GM23338 (cell line): ENCODE data around the gene DLG2. TPM values are rescaled to one million over a fixed set of nuclear protein-coding genes. Genes with fewer than 3 reads are reported as not detected.

Experiments used
- ATAC-seq: fragments of 200-7000 bp; cut with Tn5 transposase; 3 replicates; pipeline ENCODE4 v1.9.1; 2020
- DNase-seq: peaks from one replicate; pipeline ENCODE4 v3.0.0-alpha.2; 2015; ENCODE audit warnings: low spot score
- H2AFZ ChIP-seq: fragments of 200-600 bp; sonication (generic); 2 replicates; pipeline ENCODE4 v1.8.0; 2016; ENCODE audit warnings: antibody characterized with exemption, mild to moderate bottlenecking, moderate library complexity
- H3F3A ChIP-seq: fragments of 200-600 bp; sonication (generic); replicated peaks from 2 replicates; pipeline ENCODE4 v1.8.0; 2017; ENCODE audit warnings: antibody characterized with exemption, mixed run types, low read depth
- H3K27ac ChIP-seq: fragments of 200-600 bp; sonication (generic); 2 replicates; pipeline ENCODE4 v1.6.1; 2016; ENCODE audit warnings: low read depth
- H3K27me3 ChIP-seq: fragments of 200-600 bp; sonication (generic); 2 replicates; pipeline ENCODE4 v1.8.0; 2016; ENCODE audit warnings: mild to moderate bottlenecking, mixed run types, moderate library complexity; ENCODE audit not compliant: insufficient read depth
- H3K36me3 ChIP-seq: fragments of 200-600 bp; sonication (generic); 2 replicates; pipeline ENCODE4 v1.8.0; 2016; ENCODE audit warnings: mild to moderate bottlenecking; ENCODE audit not compliant: insufficient read depth
- H3K4me1 ChIP-seq: fragments of 200-600 bp; sonication (generic); 2 replicates; pipeline ENCODE4 v1.8.0; 2016; ENCODE audit warnings: mild to moderate bottlenecking, moderate library complexity; ENCODE audit not compliant: insufficient read depth
- H3K4me2 ChIP-seq: fragments of 200-600 bp; sonication (generic); 2 replicates; pipeline ENCODE4 v1.7.1; 2017; ENCODE audit warnings: mixed run types
- H3K4me3 ChIP-seq: fragments of 200-600 bp; sonication (generic); 2 replicates; pipeline ENCODE4 v1.6.1; 2016; ENCODE audit warnings: mixed run types
- H3K79me2 ChIP-seq: fragments of 200-600 bp; sonication (generic); replicated peaks from 2 replicates; pipeline ENCODE4 v1.8.0; 2017; ENCODE audit warnings: mild to moderate bottlenecking; ENCODE audit not compliant: insufficient read depth
- H3K9me2 ChIP-seq: fragments of 200-600 bp; sonication (generic); 2 replicates; pipeline ENCODE4 v1.8.0; 2017; ENCODE audit not compliant: insufficient read depth
- H4K20me1 ChIP-seq: fragments of 200-600 bp; sonication (generic); replicated peaks from 2 replicates; pipeline ENCODE4 v1.8.0; 2017; ENCODE audit warnings: mild to moderate bottlenecking; ENCODE audit not compliant: insufficient read depth
- H3K27ac Mint-ChIP-seq: 2 replicates; pipeline ENCODE4 v1.8.0; 2020; ENCODE audit warnings: inconsistent platforms, mild to moderate bottlenecking, moderate library complexity, mixed read lengths
- H3K27me3 Mint-ChIP-seq: 3 replicates; pipeline ENCODE4 v1.8.0; 2022; ENCODE audit warnings: low read depth, mild to moderate bottlenecking, moderate library complexity, mixed read lengths, inconsistent platforms; ENCODE audit not compliant: insufficient read depth, poor library complexity
- H3K36me3 Mint-ChIP-seq: 3 replicates; pipeline ENCODE4 v1.8.0; 2021; ENCODE audit warnings: low read depth, mild to moderate bottlenecking, inconsistent platforms, moderate library complexity, mixed read lengths
- H3K4me1 Mint-ChIP-seq: 3 replicates; pipeline ENCODE4 v1.8.0; 2020; ENCODE audit warnings: mild to moderate bottlenecking, inconsistent platforms, mixed read lengths
- H3K4me3 Mint-ChIP-seq: 3 replicates; pipeline ENCODE4 v1.8.0; 2021; ENCODE audit warnings: moderate library complexity, mild to moderate bottlenecking, inconsistent platforms, mixed read lengths
- H3K9me3 Mint-ChIP-seq: 3 replicates; pipeline ENCODE4 v1.8.0; 2020; ENCODE audit warnings: moderate library complexity, mild to moderate bottlenecking, inconsistent platforms, mixed read lengths
- CREB1 ChIP-seq: fragments of 250-450 bp; sonication (Bioruptor Pico); IDR thresholded peaks from 2 replicates; pipeline ENCODE4 v1.5.0; 2020; ENCODE audit warnings: low read depth, mild to moderate bottlenecking, moderate library complexity
- EZH2 ChIP-seq: fragments of 200-600 bp; sonication (generic); IDR thresholded peaks from one replicate; pipeline ENCODE4 v1.8.0; 2017; ENCODE audit warnings: antibody characterized with exemption, mild to moderate bottlenecking, low read depth; ENCODE audit not compliant: unreplicated experiment
- JUNB ChIP-seq: IDR thresholded peaks from one replicate; pipeline ENCODE4 v1.6.1; 2016; ENCODE audit warnings: antibody characterized with exemption; ENCODE audit not compliant: unreplicated experiment
- NANOG ChIP-seq: IDR thresholded peaks from 2 replicates; pipeline ENCODE4 v1.6.1; 2016; ENCODE audit warnings: antibody characterized with exemption, borderline replicate concordance
- POLR2AphosphoS5 ChIP-seq: IDR thresholded peaks from 2 replicates; pipeline ENCODE4 v1.6.1; 2016; ENCODE audit warnings: antibody characterized with exemption, low read depth
- STAT1 ChIP-seq: IDR thresholded peaks from one replicate; pipeline ENCODE4 v1.6.1; 2016; ENCODE audit warnings: antibody characterized with exemption; ENCODE audit not compliant: unreplicated experiment
- ZNF114 ChIP-seq: fragments of 250-450 bp; sonication (Bioruptor Pico); IDR thresholded peaks from 2 replicates; pipeline ENCODE4 v1.5.0; 2020; ENCODE audit warnings: mild to moderate bottlenecking, moderate library complexity
- ZNF331 ChIP-seq: fragments of 250-450 bp; sonication (Bioruptor Pico); IDR thresholded peaks from 2 replicates; pipeline ENCODE4 v1.5.0; 2020; ENCODE audit warnings: low read depth, mild to moderate bottlenecking, moderate library complexity
- polyA plus RNA-seq: library from polyadenylated mRNA; unstranded; fragments of >200 nt; fragmentation: Nextera tagmentation; extraction: Ambion mirVana; gene quantifications from 2 replicates; pipeline ENCODE4 v1.2.1, GENCODE V29; 2016
- total RNA-seq: library from RNA; depleted of rRNA; stranded (reverse); fragments of >200 nt; shearing (Covaris generic); gene quantifications from 2 replicates; pipeline ENCODE4 v1.2.3, GENCODE V29; 2014
- TF ChIP-seq, protein P1 (sequence below): IDR thresholded peaks from one replicate; pipeline ENCODE4 v1.6.1; 2018; ENCODE audit warnings: antibody characterized with exemption; ENCODE audit not compliant: unreplicated experiment
- TF ChIP-seq, protein P2 (sequence below): fragments of 250-450 bp; sonication (Bioruptor Pico); IDR thresholded peaks from 2 replicates; pipeline ENCODE4 v1.5.0; 2020; ENCODE audit warnings: mild to moderate bottlenecking, moderate library complexity
- TF ChIP-seq, protein P3 (sequence below), 2 experiments: fragments of 200-600 bp in 1 of 2; sonication (generic) in 1 of 2; conservative IDR thresholded peaks; 2 replicates each; pipeline versions ENCODE4 v1.5.1 to v1.6.1; 2016 to 2017; ENCODE audit warnings: antibody characterized with exemption in 2 of 2, low read depth in 2 of 2, mild to moderate bottlenecking in 2 of 2, moderate library complexity in 1 of 2
- TF ChIP-seq, protein P4 (sequence below): IDR thresholded peaks from 2 replicates; pipeline ENCODE4 v1.6.1; 2016; ENCODE audit warnings: antibody characterized with exemption

Gene DLG2
- total and polyA plus RNA-seq, 2 experiments from 2014 or later = 19.8 to 21.5 TPM

DNA sequence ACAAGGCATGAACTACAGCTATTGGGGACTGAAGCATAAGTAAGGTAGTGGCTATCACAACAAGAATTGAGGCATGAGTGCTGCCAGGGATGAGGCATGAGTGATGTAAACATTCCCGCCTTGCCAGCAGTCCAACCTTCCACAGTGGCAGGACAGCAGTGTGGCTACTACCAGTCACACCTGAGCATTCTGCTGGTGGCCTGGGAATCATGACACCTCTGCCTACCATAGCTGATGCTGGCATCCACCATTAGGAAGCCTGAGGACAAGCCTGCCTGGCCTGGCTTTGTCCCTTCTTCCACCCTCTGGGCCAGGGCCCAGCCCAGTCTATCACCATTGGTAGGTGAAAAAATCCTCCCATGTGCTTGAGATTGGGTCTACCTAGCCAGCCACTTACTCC, 1628.2 kb downstream of the DLG2 start:
- Mint-ChIP-seq H3K27me3 (no peaks in the 10 kb centered on the region), H3K27ac (no peak overlapping the region), H3K4me1 (no peaks in the 10 kb centered on the region), H3K36me3 (peaks cover 34% of the 10 kb centered on the region), H3K9me3 (peaks cover 45% of the 10 kb centered on the region), H3K4me3 (no peak overlapping the region)
- ATAC-seq (no peak), DNase-seq (no peak)
- TF ChIP-seq, protein P1, sequence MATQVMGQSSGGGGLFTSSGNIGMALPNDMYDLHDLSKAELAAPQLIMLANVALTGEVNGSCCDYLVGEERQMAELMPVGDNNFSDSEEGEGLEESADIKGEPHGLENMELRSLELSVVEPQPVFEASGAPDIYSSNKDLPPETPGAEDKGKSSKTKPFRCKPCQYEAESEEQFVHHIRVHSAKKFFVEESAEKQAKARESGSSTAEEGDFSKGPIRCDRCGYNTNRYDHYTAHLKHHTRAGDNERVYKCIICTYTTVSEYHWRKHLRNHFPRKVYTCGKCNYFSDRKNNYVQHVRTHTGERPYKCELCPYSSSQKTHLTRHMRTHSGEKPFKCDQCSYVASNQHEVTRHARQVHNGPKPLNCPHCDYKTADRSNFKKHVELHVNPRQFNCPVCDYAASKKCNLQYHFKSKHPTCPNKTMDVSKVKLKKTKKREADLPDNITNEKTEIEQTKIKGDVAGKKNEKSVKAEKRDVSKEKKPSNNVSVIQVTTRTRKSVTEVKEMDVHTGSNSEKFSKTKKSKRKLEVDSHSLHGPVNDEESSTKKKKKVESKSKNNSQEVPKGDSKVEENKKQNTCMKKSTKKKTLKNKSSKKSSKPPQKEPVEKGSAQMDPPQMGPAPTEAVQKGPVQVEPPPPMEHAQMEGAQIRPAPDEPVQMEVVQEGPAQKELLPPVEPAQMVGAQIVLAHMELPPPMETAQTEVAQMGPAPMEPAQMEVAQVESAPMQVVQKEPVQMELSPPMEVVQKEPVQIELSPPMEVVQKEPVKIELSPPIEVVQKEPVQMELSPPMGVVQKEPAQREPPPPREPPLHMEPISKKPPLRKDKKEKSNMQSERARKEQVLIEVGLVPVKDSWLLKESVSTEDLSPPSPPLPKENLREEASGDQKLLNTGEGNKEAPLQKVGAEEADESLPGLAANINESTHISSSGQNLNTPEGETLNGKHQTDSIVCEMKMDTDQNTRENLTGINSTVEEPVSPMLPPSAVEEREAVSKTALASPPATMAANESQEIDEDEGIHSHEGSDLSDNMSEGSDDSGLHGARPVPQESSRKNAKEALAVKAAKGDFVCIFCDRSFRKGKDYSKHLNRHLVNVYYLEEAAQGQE = no peak
- TF ChIP-seq EZH2 (no peak), JUNB (no peak), CREB1 (CRISPR knock-in tag) (no peak), ZNF114 (CRISPR knock-in tag) (no peak), NANOG (no peak), ZNF331 (CRISPR knock-in tag) (no peak), STAT1 (no peak), POLR2AphosphoS5 (no peak)
- TF ChIP-seq, protein P2, sequence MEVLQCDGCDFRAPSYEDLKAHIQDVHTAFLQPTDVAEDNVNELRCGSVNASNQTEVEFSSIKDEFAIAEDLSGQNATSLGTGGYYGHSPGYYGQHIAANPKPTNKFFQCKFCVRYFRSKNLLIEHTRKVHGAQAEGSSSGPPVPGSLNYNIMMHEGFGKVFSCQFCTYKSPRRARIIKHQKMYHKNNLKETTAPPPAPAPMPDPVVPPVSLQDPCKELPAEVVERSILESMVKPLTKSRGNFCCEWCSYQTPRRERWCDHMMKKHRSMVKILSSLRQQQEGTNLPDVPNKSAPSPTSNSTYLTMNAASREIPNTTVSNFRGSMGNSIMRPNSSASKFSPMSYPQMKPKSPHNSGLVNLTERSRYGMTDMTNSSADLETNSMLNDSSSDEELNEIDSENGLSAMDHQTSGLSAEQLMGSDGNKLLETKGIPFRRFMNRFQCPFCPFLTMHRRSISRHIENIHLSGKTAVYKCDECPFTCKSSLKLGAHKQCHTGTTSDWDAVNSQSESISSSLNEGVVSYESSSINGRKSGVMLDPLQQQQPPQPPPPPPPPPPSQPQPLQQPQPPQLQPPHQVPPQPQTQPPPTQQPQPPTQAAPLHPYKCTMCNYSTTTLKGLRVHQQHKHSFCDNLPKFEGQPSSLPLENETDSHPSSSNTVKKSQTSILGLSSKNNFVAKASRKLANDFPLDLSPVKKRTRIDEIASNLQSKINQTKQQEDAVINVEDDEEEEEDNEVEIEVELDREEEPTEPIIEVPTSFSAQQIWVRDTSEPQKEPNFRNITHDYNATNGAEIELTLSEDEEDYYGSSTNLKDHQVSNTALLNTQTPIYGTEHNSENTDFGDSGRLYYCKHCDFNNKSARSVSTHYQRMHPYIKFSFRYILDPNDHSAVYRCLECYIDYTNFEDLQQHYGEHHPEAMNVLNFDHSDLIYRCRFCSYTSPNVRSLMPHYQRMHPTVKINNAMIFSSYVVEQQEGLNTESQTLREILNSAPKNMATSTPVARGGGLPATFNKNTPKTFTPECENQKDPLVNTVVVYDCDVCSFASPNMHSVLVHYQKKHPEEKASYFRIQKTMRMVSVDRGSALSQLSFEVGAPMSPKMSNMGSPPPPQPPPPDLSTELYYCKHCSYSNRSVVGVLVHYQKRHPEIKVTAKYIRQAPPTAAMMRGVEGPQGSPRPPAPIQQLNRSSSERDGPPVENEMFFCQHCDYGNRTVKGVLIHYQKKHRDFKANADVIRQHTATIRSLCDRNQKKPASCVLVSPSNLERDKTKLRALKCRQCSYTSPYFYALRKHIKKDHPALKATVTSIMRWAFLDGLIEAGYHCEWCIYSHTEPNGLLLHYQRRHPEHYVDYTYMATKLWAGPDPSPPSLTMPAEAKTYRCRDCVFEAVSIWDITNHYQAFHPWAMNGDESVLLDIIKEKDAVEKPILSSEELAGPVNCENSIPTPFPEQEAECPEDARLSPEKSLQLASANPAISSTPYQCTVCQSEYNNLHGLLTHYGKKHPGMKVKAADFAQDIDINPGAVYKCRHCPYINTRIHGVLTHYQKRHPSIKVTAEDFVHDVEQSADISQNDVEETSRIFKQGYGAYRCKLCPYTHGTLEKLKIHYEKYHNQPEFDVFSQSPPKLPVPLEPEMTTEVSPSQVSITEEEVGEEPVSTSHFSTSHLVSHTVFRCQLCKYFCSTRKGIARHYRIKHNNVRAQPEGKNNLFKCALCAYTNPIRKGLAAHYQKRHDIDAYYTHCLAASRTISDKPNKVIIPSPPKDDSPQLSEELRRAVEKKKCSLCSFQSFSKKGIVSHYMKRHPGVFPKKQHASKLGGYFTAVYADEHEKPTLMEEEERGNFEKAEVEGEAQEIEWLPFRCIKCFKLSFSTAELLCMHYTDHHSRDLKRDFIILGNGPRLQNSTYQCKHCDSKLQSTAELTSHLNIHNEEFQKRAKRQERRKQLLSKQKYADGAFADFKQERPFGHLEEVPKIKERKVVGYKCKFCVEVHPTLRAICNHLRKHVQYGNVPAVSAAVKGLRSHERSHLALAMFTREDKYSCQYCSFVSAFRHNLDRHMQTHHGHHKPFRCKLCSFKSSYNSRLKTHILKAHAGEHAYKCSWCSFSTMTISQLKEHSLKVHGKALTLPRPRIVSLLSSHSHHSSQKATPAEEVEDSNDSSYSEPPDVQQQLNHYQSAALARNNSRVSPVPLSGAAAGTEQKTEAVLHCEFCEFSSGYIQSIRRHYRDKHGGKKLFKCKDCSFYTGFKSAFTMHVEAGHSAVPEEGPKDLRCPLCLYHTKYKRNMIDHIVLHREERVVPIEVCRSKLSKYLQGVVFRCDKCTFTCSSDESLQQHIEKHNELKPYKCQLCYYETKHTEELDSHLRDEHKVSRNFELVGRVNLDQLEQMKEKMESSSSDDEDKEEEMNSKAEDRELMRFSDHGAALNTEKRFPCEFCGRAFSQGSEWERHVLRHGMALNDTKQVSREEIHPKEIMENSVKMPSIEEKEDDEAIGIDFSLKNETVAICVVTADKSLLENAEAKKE (CRISPR knock-in tag) = no peak
- TF ChIP-seq, protein P3, sequence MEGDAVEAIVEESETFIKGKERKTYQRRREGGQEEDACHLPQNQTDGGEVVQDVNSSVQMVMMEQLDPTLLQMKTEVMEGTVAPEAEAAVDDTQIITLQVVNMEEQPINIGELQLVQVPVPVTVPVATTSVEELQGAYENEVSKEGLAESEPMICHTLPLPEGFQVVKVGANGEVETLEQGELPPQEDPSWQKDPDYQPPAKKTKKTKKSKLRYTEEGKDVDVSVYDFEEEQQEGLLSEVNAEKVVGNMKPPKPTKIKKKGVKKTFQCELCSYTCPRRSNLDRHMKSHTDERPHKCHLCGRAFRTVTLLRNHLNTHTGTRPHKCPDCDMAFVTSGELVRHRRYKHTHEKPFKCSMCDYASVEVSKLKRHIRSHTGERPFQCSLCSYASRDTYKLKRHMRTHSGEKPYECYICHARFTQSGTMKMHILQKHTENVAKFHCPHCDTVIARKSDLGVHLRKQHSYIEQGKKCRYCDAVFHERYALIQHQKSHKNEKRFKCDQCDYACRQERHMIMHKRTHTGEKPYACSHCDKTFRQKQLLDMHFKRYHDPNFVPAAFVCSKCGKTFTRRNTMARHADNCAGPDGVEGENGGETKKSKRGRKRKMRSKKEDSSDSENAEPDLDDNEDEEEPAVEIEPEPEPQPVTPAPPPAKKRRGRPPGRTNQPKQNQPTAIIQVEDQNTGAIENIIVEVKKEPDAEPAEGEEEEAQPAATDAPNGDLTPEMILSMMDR (conservative IDR thresholded peaks at IDR 0.05; ENCODE audit: low read depth in 2 of 2) = no peak
- TF ChIP-seq, protein P4, sequence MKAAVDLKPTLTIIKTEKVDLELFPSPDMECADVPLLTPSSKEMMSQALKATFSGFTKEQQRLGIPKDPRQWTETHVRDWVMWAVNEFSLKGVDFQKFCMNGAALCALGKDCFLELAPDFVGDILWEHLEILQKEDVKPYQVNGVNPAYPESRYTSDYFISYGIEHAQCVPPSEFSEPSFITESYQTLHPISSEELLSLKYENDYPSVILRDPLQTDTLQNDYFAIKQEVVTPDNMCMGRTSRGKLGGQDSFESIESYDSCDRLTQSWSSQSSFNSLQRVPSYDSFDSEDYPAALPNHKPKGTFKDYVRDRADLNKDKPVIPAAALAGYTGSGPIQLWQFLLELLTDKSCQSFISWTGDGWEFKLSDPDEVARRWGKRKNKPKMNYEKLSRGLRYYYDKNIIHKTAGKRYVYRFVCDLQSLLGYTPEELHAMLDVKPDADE = no peak
- Histone ChIP-seq H3K4me2 (no peak overlapping the region), H3K27ac (no peak overlapping the region), H4K20me1 (no peaks in the 10 kb centered on the region), H3K79me2 (no peaks in the 10 kb centered on the region), H3F3A (no peaks in the 10 kb centered on the region), H3K27me3 (no peaks in the 10 kb centered on the region), H3K36me3 (peaks cover 12% of the 10 kb centered on the region; the same call in 1 of the 2 replicates), H3K9me2 (no peaks in the 10 kb centered on the region; the same call in 1 of the 2 replicates), H2AFZ (no peak overlapping the region), H3K4me1 (no peaks in the 10 kb centered on the region), H3K4me3 (no peak overlapping the region)
